HCT116 (cell line): Measurements from ENCODE around the gene IGSF21. TPM values are rescaled to one million over a fixed set of nuclear protein-coding genes. Genes with fewer than 3 reads are reported as not detected.

Experiments used
- ATAC-seq: fragments of 200-7000 bp; cut with Tn5 transposase; 2 replicates; pipeline ENCODE4 v1.9.1; 2020; ENCODE audit warnings: mild to moderate bottlenecking, moderate library complexity
- BruUV-seq: library from RNA; stranded (reverse); fragments of 400-500 nt; replicated peaks from 2 replicates; lab custom pipeline; 2021; lab: Mats Ljungman, UMichigan
- CTCF ChIA-PET: fragments of 300-600 bp; sonication (Branson Sonifier 250); formaldehyde crosslinking; loops from one replicate; lab custom pipeline; 2021; ENCODE audit warnings: antibody characterized with exemption; lab: Charles Lee
- POLR2A ChIA-PET: fragments of 300-600, 350-600 bp; sonication (Branson Sonifier 250); formaldehyde crosslinking; loops from one replicate; lab custom pipeline; 2021; ENCODE audit warnings: antibody characterized with exemption; lab: Charles Lee
- RAD21 ChIA-PET, 2 experiments: fragments of 300-600 bp; sonication (Branson Sonifier 250); formaldehyde crosslinking; loops; one replicate each; lab custom pipeline; 2023; ENCODE audit warnings: low total read pairs in 2 of 2; ENCODE audit not compliant: uncharacterized antibody in 2 of 2, unreplicated experiment in 2 of 2, low non-redundant PET in 1 of 2; lab: Charles Lee
- DNase-seq: peaks from one replicate; pipeline ENCODE4 v3.0.0-alpha.2; 2010; ENCODE audit warnings: low read depth, low spot score
- H2AFZ ChIP-seq: fragments of 200-600 bp; shearing (Covaris generic), sonication (generic); 2 replicates; pipeline ENCODE4 v1.6.1; 2017; ENCODE audit warnings: low read depth, mixed run types, mixed read lengths, antibody characterized with exemption, low read length; ENCODE audit not compliant: poor library complexity, severe bottlenecking
- H3K27ac ChIP-seq: 2 replicates; pipeline ENCODE4 v1.5.1; 2012; ENCODE audit warnings: low read depth, low read length
- H3K27me3 ChIP-seq: fragments of 200-600 bp; sonication (generic); 2 replicates; pipeline ENCODE4 v1.6.1; 2016; ENCODE audit warnings: mixed run types, low read length, mixed read lengths; ENCODE audit not compliant: insufficient read depth
- H3K36me3 ChIP-seq, 2 experiments: fragments of 200-500 bp in 1 of 2; fragments of 200-600 bp in 1 of 2; sonication (Bioruptor generic) in 1 of 2; sonication (generic) in 1 of 2; 2 replicates each; pipeline versions ENCODE4 v1.5.1 to v1.6.1; 2014 to 2016; ENCODE audit warnings: low read length in 2 of 2, inconsistent platforms in 1 of 2, mixed read lengths in 1 of 2, mixed run types in 1 of 2; ENCODE audit not compliant: insufficient read depth in 2 of 2, control insufficient read depth in 1 of 2
- H3K4me1 ChIP-seq, 2 experiments: fragments of 200-600 bp in 1 of 2; sonication (generic) in 1 of 2; 2 replicates each; pipeline versions ENCODE4 v1.5.1 to v1.6.1; 2012 to 2017; ENCODE audit warnings: low read length in 2 of 2, inconsistent platforms in 1 of 2, mild to moderate bottlenecking in 1 of 2, mixed read lengths in 1 of 2, mixed run types in 1 of 2, moderate library complexity in 1 of 2; ENCODE audit not compliant: insufficient read depth in 2 of 2, control insufficient read depth in 1 of 2
- H3K4me2 ChIP-seq: fragments of 200-600 bp; sonication (generic); 2 replicates; pipeline ENCODE4 v1.6.1; 2017; ENCODE audit warnings: mixed run types, low read length, mixed read lengths
- H3K4me3 ChIP-seq, 2 experiments: fragments of 200-600 bp in 1 of 2; sonication (generic) in 1 of 2; replicated peaks in 1 of 2; 2 replicates each; pipeline ENCODE4 v1.5.1; 2011 to 2016; ENCODE audit warnings: low read length in 2 of 2, control low read depth in 1 of 2, low read depth in 1 of 2, mild to moderate bottlenecking in 1 of 2, mixed read lengths in 1 of 2, mixed run types in 1 of 2
- H3K79me2 ChIP-seq: fragments of 200-600 bp; sonication (generic); 2 replicates; pipeline ENCODE4 v1.6.1; 2017; ENCODE audit warnings: mild to moderate bottlenecking, mixed run types, low read length, moderate library complexity, mixed read lengths; ENCODE audit not compliant: insufficient read depth
- H3K9ac ChIP-seq: fragments of 200-600 bp; sonication (generic); 2 replicates; pipeline ENCODE4 v1.6.1; 2016; ENCODE audit warnings: low read length, mixed read lengths
- H3K9me2 ChIP-seq: fragments of 200-600 bp; sonication (generic), shearing (Covaris generic); 2 replicates; pipeline ENCODE4 v1.6.1; 2017; ENCODE audit warnings: mixed run types, mild to moderate bottlenecking, moderate library complexity; ENCODE audit not compliant: insufficient read depth
- H3K9me3 ChIP-seq, 2 experiments: fragments of 200-500 bp in 1 of 2; fragments of 200-600 bp in 1 of 2; sonication (Bioruptor generic) in 1 of 2; sonication (generic) in 1 of 2; 2 replicates each; pipeline ENCODE4 v1.6.1; 2014 to 2017; ENCODE audit warnings: low read length in 2 of 2, mixed read lengths in 2 of 2, inconsistent platforms in 1 of 2, low read depth in 1 of 2, mild to moderate bottlenecking in 1 of 2, mixed run types in 1 of 2, moderate library complexity in 1 of 2; ENCODE audit not compliant: control insufficient read depth in 1 of 2, insufficient read depth in 1 of 2
- H4K20me1 ChIP-seq: fragments of 200-600 bp; sonication (generic), shearing (Covaris generic); 2 replicates; pipeline ENCODE4 v1.6.1; 2017; ENCODE audit warnings: mixed run types, mild to moderate bottlenecking, moderate library complexity; ENCODE audit not compliant: insufficient read depth
- CBX3 ChIP-seq: IDR thresholded peaks from 2 replicates; pipeline ENCODE4 v1.6.1; 2012; ENCODE audit warnings: low read depth
- FOSL1 ChIP-seq: IDR thresholded peaks from 2 replicates; pipeline ENCODE4 v1.6.1; 2012; ENCODE audit warnings: low read depth
- JUND ChIP-seq: IDR thresholded peaks from 2 replicates; pipeline ENCODE4 v1.6.1; 2012
- POLR2A ChIP-seq: IDR thresholded peaks from 2 replicates; pipeline ENCODE4 v1.7.0; 2011; ENCODE audit warnings: borderline replicate concordance; ENCODE audit not compliant: insufficient read depth, insufficient read length; ENCODE audit errors: extremely low read depth
- REST ChIP-seq: IDR thresholded peaks from 2 replicates; pipeline ENCODE4 v1.6.1; 2012; ENCODE audit warnings: low read depth
- SIN3A ChIP-seq: IDR thresholded peaks from 2 replicates; pipeline ENCODE4 v1.6.1; 2012; ENCODE audit warnings: low read depth
- SP1 ChIP-seq: IDR thresholded peaks from 2 replicates; pipeline ENCODE4 v1.6.1; 2012; ENCODE audit warnings: low read depth
- SRF ChIP-seq: IDR thresholded peaks from 2 replicates; pipeline ENCODE4 v1.6.1; 2012; ENCODE audit warnings: low read depth
- TCF7L2 ChIP-seq: IDR thresholded peaks from 2 replicates; pipeline ENCODE4 v1.7.0; 2011; ENCODE audit warnings: borderline replicate concordance, inconsistent platforms; ENCODE audit not compliant: insufficient read depth, insufficient read length; ENCODE audit errors: extremely low read depth
- YY1 ChIP-seq: IDR thresholded peaks from 2 replicates; pipeline ENCODE4 v1.6.1; 2011; ENCODE audit warnings: low read length, low read depth, moderate library complexity, mild to moderate bottlenecking; ENCODE audit not compliant: insufficient replicate concordance; ENCODE audit errors: extremely low read depth
- ZFX ChIP-seq: fragments of 450-650 bp; IDR thresholded peaks from 2 replicates; pipeline ENCODE4 v1.6.1; 2017
- ZNF274 ChIP-seq: fragments of 200-500 bp; sonication (Bioruptor generic); IDR thresholded peaks from 2 replicates; pipeline ENCODE4 v1.6.1; 2014; ENCODE audit warnings: mild to moderate bottlenecking, low read depth, low read length, inconsistent platforms
- intact Hi-C: fragments of 100-400 bp; cut with micrococcal nuclease; formaldehyde crosslinking; loops from 2 replicates; pipeline ENCODE4 v1.10.0; 2022
- total RNA-seq: library from RNA; stranded (reverse); gene quantifications from one replicate; pipeline ENCODE4 v1.2.1, GENCODE V29; 2021; ENCODE audit not compliant: unreplicated experiment
- TF ChIP-seq, protein P1 (sequence below), 3 experiments: fragments of 200-600 bp in 1 of 3; sonication (generic) in 1 of 3; IDR thresholded peaks in 2 of 3; conservative IDR thresholded peaks in 1 of 3; 2 replicates each; pipeline ENCODE4 v1.5.1; 2012 to 2017; ENCODE audit warnings: low read depth in 2 of 3, low read length in 2 of 3, antibody characterized with exemption in 1 of 3, borderline replicate concordance in 1 of 3, control low read depth in 1 of 3, mild to moderate bottlenecking in 1 of 3, mixed read lengths in 1 of 3, mixed run types in 1 of 3, moderate library complexity in 1 of 3; ENCODE audit not compliant: insufficient read depth in 1 of 3

Gene IGSF21
- total RNA-seq, 1 experiment from 2014 or later, result not detected

DNA sequence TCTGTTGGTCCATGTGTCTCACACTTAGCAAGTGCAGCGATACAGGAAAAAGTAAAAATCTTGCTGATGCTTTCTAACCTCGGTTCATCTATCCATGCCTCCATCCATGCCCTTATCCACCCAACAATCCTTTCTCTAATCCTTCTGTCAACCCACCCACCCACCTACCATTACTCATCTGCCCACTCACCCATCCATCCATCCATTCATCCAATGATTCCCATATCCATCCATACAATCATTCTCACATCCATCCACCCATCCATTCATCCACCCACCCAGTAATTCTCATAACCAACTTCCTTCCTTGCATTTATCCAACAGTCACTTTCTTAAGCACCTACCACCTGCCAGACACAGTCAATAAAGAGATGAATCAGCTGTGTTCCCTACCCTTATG, 6.1 kb upstream of the IGSF21 start:
- POLR2A ChIA-PET, result no interaction called here
- Histone ChIP-seq H3K9me3 (no peaks in the 10 kb centered on the region), H3K4me1 (0 out of 4 replicates have a peak, but pooled peaks cover 0 to 2% of the 10 kb centered on the region in 2 experiments), H4K20me1 (no peaks in the 10 kb centered on the region), H3K27ac (no peak overlapping the region), H3K4me3 (no peak overlapping the region), H3K36me3 (no peaks in the 10 kb centered on the region), H3K27me3 (peaks cover 20% of the 10 kb centered on the region), H3K9me2 (no peaks in the 10 kb centered on the region), H3K4me2 (no peak overlapping the region), H2AFZ (no peak overlapping the region), H3K79me2 (no peaks in the 10 kb centered on the region), H3K9ac (no peak overlapping the region)
- DNase-seq (no peak), ATAC-seq (no peak)
- CTCF ChIA-PET, result interaction anchor here (2.5 kb wide), 1 partner anchor 178 kb away, joined by 23 read pairs; no protein-coding TSS in a partner anchor
- TF ChIP-seq FOSL1 (no peak), ZFX (no peak), YY1 (no peak), SP1 (no peak), ZNF274 (no peak), CBX3 (no peak), TCF7L2 (no peak), SIN3A (no peak), JUND (no peak), REST (no peak), POLR2A (no peak), SRF (no peak)
- TF ChIP-seq, protein P1, sequence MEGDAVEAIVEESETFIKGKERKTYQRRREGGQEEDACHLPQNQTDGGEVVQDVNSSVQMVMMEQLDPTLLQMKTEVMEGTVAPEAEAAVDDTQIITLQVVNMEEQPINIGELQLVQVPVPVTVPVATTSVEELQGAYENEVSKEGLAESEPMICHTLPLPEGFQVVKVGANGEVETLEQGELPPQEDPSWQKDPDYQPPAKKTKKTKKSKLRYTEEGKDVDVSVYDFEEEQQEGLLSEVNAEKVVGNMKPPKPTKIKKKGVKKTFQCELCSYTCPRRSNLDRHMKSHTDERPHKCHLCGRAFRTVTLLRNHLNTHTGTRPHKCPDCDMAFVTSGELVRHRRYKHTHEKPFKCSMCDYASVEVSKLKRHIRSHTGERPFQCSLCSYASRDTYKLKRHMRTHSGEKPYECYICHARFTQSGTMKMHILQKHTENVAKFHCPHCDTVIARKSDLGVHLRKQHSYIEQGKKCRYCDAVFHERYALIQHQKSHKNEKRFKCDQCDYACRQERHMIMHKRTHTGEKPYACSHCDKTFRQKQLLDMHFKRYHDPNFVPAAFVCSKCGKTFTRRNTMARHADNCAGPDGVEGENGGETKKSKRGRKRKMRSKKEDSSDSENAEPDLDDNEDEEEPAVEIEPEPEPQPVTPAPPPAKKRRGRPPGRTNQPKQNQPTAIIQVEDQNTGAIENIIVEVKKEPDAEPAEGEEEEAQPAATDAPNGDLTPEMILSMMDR (IDR thresholded peaks at IDR 0.05 in 2 of 3, conservative IDR thresholded peaks at IDR 0.05 in 1 of 3; ENCODE audit: borderline replicate concordance in 1 of 3, insufficient read depth in 1 of 3, low read depth in 2 of 3, low read length in 2 of 3), result no peak
- intact Hi-C loops, result loop anchor here (2.0 kb wide), 1 partner anchor 441 kb away; no protein-coding TSS in a partner anchor
- RAD21 ChIA-PET, result interaction anchor here in 1 of 2 experiments (1.5 kb wide), 1 partner anchor 179 kb away, joined by 4 read pairs; no protein-coding TSS in a partner anchor
- BruUV-seq, result no TSS peak
